Right renal cortex interstitium (tissue), 3 donors: ENCODE results near the gene ARHGEF18. TPM values are rescaled to one million over a fixed set of nuclear protein-coding genes. Genes with fewer than 3 reads are reported as not detected.
A peak's percentile ranks its signal among the peaks of the same experiment; 100 is the strongest.

ENCODE experiments used
- DNase-seq, 3 donors: peaks; one replicate each; pipeline ENCODE4 v3.0.0-alpha.2; 2013; ENCODE audit warnings: low read depth in 3 of 3, low spot score in 2 of 3
- polyA plus RNA-seq, 3 donors: library from polyadenylated mRNA; unstranded; fragments of 120-200 nt; gene quantifications; one replicate each; pipeline ENCODE4 v1.2.1, GENCODE V29; 2013; ENCODE audit not compliant: insufficient read length in 3 of 3

ARHGEF18 gene
- polyA plus RNA-seq, 3 donors: 22.9 to 31.3 (median 26.3) TPM

DNA sequence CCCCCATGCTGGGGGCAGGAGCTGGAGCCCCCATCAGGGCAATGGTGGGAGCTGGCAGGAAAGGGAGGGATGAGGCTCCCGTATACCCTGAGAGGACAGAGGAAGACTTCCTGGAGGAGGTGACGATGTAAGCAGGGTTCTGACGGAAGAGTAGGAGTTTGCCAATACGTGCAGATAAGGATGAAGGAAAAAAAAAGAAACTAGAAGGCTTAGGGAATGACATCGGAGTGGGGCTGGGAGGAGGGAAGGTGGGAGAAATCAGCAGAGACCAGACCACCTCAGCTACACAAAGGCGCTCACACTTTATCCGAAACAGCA lies 32.3 kb downstream of the ARHGEF18 start:
- no peak for DNase-seq

DNA sequence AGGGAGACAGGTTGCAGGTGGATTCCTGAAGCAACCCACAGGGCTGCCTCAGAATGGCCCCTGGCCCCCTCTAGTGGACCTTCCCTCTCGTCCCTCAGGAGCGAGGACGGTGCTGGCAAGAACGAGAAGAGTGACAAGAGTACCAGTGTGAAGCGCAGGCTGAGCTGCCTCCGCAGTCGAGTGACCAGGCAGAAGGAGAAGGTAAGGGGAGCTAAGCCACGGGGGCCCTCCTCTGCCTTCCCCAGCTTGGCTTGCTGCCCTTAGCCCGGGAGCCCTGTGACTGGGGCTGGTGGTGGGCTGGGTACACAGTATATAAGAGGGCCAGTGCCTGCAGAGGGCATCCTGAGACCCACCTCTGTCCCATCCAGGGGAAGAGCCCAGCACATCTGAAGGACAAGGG lies 34.0 kb downstream of the ARHGEF18 start:
- no peak for DNase-seq

DNA sequence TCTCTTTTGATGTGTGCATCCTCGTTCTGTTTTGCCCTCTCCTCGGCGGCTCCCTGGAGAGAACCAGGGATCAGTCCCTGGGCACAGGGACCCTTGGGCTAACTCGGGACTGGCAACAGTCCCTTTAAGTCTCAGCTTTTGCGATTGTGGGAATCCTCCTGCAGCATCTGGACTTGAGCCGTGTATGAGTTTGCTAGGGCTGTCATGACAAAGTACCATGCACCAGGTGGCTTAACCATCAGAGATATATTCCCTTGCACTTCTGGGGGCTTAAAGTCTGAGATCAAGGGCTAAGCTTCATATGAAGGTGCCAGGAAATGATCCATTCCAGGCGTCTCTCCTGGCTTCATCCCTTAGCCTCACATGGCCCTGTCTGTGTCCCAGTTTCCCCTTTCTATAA lies 34.5 kb downstream of the ARHGEF18 start:
- DNase-seq: no peak

DNA sequence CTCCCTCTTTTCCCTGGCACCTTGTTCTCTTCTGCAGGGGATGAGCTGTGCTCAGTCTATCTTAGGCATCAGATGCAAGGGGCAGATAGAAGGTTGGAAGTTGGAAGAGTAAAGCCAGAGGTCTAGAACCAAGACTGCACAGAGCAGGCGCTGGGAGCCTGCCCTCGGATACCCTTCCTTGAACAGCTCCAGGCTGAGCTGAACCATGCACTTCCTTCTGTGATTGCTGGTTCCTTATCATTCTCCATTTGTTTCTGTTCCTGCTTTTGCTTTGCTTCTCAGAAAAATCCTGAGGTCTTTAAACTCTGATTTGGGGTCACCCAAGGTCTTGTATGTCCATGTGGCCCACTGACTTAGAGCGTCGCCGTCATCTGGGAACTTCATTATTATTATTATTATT lies 36.3 kb downstream of the ARHGEF18 start:
- no peak for DNase-seq

DNA sequence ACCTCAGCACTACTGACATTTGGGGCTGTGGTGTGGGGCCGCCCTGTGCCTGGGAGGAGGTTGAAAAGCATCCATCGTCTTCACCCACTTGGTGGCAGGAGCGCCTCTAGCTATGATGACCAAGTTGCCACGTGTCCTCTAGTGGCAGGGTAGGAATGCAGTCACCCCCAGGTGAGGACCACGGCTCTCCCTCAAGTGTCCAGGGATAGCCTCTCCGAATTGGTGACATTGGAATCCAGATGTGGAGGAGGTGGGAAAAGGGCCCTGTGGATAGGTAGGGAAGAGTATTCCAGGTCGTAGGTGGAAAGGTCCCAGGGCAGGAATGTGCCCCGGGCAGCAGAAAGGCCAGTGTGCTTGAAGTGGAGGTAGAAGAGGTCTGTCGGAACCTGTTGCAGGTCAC lies 37.6 kb downstream of the ARHGEF18 start:
- no peak for DNase-seq

DNA sequence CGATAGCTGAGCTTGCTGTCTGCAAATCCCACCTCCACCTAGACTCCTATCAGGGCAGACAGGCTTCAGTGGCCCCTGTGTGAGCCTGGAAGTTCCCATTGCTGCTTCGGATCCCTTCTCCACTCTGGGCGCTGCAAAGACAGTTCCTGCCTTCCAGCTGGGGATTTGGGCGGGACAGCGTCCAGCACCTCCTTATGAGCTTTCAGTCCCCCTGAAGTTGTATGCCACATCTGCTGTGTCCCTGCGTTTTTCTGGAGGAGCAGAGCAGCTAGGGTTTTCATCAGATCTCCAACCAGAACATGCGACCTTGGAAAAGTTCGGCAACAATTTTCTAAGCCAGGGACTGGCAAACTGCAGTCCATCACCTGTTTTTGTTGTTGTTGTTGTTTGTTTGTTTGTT lies 38.0 kb downstream of the ARHGEF18 start:
- DNase-seq: no peak

DNA sequence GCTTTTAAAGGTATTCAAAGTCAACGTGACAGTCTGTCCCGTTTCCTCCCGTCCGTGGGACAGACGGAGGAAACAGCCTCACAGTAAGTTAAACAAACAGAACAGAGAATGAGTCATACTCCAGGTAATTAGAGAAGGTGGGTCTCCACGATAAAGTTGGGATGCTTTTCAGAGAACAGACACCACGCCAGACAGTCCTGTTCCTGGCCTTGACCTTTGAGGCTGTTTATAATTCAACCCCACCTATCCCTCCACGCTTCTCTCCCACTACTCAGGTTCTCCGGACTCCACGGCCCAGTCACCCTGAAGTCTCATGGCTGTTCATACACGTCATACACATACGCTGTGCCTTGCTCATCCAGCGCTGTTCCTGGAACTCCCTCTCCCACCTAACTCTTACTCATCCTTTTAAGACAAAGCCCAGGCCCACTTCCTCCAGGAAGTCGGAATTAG lies 42.5 kb downstream of the ARHGEF18 start:
- DNase-seq: no peak

DNA sequence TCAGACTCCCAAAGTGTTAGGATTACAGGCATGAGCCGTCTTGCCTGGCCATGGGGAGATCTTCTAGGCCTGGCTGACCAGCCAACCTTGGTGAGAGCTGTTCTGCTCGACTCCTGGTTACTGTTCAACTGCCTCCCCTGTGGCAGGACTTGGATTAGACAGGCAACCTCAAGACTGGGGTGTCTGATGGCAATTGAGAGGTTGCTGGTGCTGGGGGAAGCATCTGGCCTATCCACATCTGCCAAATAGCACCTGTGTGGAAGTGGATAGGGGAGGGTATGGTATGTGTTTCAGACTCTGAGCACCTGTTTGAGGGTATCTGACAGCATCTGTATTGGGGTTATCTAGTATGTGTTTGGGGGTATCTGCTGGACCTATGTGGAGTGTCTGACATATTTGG lies 44.7 kb downstream of the ARHGEF18 start:
- no peak for DNase-seq

DNA sequence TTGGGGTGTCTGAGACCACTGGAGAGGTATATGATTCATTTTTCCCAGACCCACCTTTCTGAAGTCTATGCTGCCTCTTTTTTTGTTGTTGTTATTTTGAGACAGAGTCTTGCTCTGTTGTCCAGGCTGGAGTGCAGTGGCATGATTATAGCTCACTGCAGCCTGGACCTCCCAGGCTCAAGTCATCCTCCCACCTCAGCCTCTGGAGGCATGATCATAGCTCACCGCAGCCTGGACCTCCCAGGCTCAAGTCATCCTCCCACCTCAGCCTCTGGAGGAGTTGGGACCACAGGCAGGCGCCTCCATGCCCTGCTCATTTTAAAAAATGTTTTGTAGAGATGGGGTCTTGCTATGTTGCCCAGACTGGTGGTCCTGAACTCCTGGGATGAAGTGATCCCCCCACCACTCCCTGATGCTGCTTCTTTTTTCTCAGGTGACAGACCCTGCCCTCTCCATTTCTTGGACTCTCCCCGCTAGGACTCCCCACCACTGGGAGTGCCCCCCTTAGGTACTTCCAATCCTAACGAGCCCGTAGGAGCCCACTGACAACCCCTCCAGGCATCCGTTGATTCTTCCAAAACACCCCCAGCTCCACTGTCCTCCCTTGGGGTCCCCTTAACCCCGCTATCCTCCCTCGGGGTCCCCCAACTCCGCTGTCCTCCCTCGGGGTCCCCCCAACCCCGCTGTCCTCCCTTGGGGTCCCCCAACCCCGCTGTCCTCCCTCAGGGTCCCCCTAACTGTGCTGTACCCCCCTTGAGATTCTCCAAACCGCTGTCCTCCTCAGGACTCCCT lies 45.4 kb downstream of the ARHGEF18 start:
- DNase-seq: no peak

DNA sequence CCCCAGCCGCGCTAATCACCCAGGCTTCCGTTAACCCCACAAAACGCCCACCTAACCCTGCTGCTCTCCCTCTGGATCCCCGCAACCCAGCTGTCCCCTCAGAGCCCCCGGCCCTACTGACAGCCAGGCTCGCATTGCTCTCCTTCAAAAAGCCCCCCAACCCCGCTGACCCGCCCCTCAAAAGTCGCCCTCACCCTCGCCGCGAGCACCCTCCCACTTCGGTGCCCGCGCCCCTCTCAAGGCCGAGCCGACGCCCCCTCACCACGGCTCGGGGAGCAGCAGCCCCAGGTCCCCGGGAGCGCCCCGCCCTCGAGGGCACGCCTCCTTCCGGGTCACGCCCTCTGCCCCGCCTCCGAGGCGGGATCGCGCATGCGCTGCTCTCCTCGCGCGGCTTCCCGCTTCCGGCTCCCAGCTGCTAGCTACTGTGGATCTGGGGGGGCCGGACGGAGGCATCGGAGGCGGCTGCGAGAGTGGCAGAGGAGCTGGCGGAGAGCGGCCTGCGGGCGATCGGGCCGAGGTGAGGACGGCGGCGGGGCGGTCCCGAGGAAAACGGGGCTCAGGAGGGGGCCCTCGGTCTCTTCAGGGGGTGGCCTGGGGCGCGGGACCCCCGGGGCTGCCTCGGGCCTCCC lies 46.1 kb downstream of the ARHGEF18 start:
- peak; percentile 74 to 86 (median 78) for DNase-seq

DNA sequence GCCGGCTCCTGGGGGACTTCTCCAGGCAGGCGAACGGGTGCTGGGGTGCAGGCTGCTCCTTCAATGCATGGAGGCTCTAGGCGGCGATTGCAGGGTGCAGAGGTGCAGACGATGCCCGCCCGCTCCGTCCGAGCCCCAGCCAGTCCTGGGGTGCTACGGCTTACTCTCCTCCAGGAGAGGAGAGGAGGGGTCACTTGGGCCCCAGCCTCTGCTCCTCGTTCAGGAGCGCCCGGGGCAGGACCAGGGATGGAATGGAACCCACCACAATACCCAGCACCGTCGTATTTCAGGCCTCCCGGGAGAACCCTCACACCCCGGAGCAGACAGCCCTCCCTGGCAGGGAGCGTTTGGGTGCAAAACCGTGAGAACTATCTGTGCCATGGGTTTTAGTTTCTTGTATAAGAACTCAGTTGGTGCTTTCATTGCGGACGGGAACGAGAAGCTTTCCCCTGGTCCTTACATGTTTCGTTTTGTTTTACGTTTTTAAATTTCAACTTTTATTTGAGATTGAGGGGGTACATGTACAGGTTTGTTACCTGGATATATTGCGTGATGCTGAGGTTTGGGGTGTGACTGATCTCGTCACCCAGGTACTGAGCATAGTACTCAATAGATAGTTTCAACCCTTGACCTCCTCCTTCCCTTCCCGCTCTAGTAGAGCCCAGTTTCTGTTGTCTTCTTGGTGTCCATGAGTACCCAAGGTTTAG lies 46.8 kb downstream of the ARHGEF18 start:
- DNase-seq: no peak

DNA sequence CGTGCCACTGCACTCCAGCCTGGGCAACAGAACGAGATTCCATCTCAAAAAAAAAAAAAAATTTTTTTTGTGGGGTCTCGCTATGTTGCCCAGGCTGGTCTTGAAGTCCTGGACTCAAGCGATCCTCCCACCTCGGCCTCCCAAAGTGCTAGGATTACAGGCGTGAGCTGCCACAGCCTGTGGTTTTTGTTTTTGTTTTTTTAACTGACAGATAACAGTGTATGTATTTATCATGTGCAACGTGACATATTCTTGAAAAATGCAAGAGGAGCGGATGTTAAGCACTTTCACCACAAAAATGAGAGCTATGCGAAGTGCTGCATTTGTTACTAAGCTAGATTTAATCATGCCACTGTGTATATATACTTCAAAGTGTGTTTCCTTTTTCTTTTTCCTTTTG lies 49.0 kb downstream of the ARHGEF18 start:
- no peak for DNase-seq

Other genes with a start within 250 kb of the ARHGEF18 start
- gene INSR, start 54.5 kb upstream of the ARHGEF18 start, polyA plus RNA-seq: 10 to 100 TPM; 24.8 to 29.2 (median 26.4) TPM
- gene PEX11G, start 140.1 kb downstream of the ARHGEF18 start, polyA plus RNA-seq: 1 to 10 TPM; 4.7 to 6.2 (median 5.4) TPM
- 10 to 100 TPM; 28.7 to 39.8 (median 32.4) TPM for gene ZNF358, start 167.2 kb downstream of the ARHGEF18 start, polyA plus RNA-seq
- gene MCOLN1, start 173.7 kb downstream of the ARHGEF18 start, polyA plus RNA-seq: 10 to 100 TPM; 13.5 to 15.0 (median 13.9) TPM
- gene PNPLA6, start 186.8 kb downstream of the ARHGEF18 start, polyA plus RNA-seq: 10 to 100 TPM; 29.4 to 39.1 (median 32.5) TPM
- 10 to 100 TPM; 12.3 to 15.4 (median 12.5) TPM for gene CAMSAP3, start 246.9 kb downstream of the ARHGEF18 start, polyA plus RNA-seq